Left renal cortex interstitium (tissue), 4 donors: Measurements from ENCODE around the gene RUNX1. TPM values are rescaled to one million over a fixed set of nuclear protein-coding genes. Genes with fewer than 3 reads are reported as not detected.

ENCODE experiments used
- DNase-seq, 4 donors: peaks; one replicate each; pipeline ENCODE4 v3.0.0-alpha.2; 2013; ENCODE audit warnings: low read depth in 4 of 4, low spot score in 2 of 4, missing footprints in 1 of 4
- polyA plus RNA-seq, 4 donors: library from polyadenylated mRNA; unstranded; fragments of 120-200 nt; gene quantifications; one replicate each; pipeline ENCODE4 v1.2.1, GENCODE V29; 2013; ENCODE audit not compliant: insufficient read length in 4 of 4

The RUNX1 gene
- polyA plus RNA-seq, 4 donors: 1.5 to 3.6 (median 2.7) TPM

DNA sequence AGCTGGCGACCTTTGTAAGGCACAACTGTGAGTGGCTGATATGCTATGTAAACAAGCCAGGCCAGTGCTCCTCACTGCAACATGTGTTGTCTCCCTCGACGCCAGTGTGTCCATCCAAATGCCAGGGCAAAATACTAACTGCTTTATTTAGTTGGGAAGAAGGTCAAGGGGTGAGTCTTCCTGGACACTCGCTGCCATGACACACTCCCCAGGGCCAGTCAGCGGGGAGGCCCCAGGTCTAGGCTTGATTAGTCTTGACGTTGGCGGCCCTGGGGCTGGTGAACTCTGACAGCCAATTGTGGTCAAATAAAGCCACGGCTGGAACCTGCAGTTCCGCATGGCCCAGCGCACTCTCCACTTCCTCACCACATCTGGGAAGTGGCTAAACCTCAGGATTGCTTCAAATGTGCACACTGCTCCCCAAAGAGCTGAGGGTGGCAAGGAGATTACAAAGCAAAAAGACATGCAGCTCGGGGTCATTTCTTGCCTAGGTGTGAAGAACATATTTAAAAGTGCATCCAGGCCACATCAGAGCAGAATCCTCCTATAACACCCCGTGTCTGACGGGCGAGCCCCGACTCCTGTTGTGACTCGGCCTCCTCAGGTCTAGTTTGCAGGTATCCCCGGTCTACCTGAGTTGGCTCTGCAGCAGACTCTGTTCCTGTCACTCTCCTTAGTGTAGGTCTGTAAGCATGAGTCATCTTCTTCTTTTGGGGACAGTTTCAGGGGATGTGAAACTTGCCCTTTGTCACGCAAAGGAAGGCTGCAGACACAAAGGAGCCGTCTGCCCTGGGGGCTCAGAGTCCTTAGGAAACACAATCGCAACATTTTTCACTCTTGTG is 183.5 kb downstream of the RUNX1 start:
- no peak for DNase-seq

DNA sequence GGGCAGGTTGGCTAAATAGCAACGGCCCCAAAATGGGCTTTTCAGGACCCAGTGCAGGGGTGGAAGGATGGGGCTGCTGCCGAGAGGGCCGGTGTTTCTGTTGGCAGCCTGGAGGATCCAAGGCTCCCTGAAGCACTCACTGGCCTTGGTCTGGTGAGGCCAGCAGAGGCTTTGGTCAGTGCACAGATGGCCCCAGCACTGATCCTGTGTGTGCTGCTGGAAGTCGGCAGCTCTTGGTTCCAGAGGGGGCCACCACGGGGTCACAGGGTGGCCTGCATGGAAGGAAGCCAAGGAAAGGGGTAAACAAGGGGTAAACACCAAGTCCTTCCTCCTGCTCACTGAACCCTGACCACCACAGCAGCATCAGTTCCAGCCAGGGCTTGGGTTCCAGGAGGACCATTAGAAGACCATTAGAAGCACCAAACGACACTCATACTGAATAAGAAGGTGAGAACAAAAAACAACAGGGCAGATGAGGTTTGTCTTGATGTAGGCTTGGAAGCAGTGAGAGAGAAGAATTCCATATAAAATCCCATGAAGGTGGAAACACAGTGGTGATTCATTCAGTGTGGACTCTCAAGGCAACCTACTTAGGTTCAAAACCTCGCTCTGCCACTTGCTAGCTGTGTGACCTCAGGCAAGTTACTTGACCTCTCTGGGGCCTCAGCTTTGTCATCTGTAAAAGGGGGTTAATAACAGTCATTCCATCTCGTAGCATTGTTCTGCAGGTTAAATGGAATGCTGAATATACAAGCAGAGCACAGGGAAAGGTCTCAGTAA is 184.5 kb downstream of the RUNX1 start:
- no peak for DNase-seq

DNA sequence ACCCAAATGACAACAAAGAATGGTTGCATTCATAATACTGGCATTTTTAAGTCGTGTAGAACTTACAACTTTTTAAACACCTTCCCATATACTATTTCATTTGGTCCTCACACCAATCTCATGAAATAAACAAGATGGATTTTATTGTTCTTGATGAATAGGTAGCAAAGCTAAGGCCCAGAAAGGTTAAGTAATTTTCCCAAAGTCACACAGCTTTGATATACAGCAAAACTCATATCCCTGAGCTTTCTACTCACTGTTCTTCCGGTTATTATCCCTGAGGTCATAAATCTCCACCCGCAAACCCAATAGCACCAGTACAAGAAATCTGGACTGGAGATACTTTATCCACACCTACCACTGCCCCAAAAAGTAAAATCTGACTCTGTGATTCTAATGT is 186.2 kb downstream of the RUNX1 start:
- no peak for DNase-seq

DNA sequence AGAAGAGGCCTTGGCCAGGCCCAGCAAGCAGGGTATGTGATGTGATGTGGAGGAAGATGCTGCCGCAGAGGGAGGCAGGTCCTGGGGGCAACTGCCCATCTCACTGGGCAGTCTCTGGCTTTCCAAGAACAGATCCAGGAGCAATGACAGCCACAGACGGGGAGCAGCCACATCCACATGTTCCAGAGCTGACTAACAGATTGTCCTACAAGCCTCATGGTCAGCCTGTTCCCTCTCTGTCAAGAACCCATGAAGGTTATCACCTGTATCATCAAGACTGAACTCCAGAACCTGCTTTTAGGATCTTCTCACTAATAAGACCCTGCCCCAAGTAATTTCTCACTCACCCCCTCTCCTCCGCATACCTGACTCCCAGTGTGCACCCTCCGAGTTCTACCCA is 187.8 kb downstream of the RUNX1 start:
- no peak for DNase-seq

DNA sequence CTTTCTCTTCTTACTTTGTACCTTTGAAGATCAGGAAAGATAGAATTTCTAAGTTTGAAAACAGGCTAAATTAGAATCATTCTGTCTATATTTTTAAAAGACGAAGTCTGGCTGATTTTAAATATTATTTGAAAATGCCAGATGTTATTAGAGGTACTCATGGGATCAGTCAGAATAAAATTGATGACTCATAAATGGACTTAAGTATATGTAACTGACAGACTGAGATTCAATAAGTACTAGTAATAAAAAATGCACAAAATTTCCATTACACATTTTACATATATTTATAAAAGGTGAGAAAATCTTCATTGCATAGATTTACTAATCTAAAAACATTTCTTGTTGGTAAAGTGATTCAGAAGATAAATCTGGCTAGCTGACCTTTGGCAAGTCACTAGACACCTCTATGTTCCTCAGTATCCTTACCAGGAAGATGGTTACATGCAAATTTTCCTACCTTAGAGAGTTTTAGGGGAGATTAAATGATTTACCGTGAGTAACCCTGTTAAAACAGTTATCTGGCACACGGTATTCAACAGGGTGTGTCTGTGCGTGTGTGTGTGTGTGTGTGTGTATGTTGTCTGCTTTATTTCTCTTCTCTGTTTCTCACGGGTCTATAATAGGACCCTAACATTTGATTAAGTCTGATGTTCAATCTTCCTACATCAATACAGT is 189.0 kb downstream of the RUNX1 start:
- no peak for DNase-seq

DNA sequence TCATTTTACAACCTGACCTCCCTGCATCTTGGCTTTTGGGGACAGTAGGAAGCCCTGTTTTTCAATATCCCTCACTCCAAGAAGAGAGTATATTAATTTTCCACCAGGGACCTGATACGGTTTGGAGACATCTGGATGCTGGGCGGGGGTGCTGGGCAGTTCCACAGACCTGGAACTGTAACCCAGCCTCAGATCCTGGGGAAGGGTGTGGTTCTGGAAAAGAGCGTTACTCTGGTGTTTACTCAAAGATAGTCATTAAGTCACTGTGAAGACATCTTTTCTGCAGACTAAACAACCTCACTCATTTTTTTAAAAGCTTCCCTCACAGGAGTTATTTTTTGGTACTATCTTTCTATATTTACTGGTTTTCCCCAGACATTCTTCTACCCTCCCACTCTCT is 190.5 kb downstream of the RUNX1 start:
- no peak for DNase-seq

DNA sequence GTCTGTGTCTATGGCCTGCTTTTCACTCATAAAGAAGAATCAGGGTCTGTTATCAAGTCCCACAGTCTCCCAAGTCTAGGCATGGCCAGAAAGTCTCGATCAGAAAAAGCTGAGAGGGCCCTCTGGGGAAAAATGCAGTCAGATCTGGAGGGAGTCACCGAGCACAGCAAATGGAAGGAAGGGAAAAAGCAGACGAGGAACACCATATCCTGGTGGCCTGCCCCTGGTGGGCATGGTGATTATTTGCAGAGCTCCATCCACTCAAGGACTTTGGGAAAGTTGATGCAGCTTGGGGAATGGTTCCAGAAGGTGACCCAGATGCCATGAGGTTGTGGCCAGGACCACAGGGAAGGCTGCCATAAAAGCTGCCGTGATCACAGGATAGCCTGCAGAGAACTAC is 191.2 kb downstream of the RUNX1 start:
- no peak for DNase-seq

DNA sequence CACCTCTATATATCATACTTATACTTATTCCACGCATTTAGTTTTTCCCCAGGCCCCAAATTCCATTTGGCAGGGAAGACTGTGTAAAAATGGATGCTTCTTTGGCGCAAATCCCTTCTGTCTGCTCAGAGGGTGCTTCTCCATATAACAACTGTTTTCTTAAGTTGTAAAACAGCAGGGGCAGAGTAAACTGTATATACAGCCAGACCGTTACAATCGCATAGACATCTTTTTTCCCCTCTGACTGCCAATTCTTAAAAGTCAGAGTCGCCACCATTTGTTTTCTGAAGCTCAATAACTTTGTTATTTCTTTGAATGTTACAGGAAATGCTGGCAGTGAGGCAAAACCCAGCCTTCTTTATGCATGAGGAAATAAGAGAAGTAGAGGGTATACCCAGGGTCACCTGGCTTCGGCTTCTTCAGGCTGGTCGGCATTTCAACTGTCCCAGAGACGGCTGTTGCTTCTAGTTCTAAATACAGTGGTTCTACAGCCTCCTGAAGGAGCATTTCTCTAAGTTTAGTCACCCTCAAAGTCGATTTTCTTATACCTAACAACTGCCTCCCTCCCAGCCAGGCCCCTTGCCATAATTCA is 191.9 kb downstream of the RUNX1 start:
- DNase-seq: no peak

DNA sequence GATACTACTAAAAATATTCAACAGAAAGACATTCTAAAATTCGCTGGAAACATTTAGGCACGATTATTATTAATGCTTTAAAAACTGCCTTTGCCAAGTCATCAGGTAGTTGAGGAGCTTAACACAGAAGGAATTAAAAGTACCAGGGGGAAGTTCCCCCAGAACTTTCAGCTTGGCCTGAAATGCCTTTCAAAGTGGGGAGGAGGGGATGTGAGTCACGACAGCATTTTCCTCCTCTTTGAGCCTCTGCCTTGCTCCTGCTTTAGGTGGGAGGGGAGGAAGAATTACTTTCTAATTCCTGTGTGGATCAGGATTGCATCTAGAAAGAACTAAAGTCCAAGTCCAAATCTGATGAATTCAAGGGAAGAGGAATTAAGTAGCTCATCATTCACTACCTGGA is 196.7 kb downstream of the RUNX1 start:
- no peak for DNase-seq

DNA sequence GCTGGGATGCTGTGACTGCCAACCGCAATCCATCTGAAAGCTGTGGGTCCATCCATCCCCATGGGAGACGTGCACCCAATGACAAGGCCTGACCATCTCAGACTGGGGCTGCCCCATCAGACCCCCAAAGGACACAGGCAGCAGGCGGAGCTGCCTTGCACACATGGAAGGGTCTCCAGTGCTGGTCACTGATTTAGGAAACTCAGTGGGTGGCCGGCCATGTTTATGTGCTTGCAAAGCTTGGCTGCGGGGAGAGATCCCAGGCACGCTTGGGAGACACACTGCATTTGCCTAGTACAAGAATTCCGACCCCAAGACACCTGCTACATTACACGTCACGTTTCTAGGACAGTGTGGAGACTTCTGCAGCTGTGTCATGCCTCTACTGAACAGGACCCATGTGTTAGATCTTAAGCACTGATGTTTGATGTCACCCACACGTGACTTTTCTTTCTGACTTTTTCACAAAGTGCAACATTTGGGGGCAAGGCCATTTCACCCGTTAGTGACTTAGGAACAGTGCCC is 198.9 kb downstream of the RUNX1 start:
- DNase-seq: no peak

DNA sequence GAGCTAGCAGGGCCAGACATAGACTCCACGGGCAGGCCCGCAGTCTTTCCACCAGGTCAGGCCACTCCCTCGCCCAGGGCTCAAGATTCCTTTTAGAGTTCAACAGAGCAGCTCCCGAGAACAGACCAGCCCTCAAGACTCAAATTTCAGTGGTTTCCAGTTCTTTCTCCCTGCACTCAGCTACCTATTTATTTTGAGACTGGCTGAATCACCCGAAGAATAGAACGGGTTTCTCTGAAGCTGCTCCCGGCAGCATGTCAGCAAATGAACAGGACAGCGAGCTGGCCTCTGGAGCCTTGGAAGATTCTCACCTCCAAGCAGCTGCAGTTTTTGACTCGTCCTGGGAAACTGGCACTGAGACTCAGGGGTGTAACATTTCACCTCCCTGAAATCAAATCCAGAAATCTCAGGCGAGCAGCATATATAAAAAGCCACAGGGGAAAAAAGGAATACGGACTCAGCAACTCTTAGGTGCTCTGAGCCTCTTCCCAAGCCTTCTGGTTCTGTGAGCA is 202.4 kb downstream of the RUNX1 start:
- DNase-seq: no peak

DNA sequence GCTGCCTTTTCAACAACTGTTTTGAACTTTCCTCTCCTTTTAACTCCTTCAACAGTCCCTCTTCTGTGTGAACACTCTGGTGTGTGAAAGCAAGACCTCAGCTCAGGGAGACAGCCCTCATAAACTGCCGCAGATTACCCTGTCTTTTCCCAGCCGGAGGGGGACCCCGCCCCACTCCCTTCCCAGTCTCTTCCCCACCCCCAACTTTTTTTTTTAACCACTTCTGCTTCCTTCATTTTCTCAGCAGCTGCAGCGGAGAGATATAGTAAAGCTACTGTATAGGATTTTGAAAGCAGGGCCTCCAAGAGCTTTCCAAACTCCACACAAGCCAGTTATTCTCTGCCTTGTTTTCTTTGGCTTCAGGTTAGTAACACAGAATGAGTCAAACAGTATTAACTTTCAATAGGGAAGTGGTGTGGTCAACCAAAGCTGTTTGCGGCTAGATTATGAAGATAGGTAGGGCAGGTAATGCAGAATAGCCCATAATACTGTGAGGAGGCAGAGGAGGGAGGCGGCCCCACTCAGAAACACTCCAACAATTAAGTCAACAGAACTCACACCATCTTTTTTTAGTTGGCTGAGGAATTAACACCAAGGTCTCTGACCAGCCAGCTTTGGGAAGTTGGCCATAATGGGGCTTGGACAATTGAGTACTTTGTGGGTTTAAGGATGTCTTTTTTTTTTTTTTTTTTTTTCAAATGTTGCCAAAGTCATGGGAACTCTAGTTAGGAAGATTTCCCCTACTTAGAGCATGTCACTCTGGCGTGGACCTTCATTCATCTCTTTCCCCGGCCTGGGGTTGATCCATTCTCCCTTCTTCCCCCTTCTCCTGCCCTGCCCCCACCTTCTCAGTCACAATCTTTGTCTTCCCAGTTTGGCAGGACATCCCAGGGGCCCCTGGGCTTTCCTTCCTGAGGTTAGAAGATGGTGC is 203.3 kb downstream of the RUNX1 start:
- no peak for DNase-seq

DNA sequence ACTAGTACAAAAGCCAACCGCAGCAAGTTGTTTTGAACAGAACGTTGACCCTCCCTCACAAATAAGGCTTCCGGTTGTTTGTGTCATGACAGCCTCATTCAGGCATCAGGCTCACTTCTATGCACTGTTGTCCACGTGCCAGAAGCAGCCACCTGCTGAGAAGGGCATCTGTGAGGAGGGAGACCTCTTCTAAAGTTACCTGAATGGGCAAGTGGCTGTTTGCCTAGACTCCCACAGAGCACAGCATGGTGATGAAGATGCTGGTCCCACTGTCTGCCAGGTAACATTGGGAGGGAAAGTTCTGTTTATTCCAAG is 204.2 kb downstream of the RUNX1 start:
- no peak for DNase-seq

DNA sequence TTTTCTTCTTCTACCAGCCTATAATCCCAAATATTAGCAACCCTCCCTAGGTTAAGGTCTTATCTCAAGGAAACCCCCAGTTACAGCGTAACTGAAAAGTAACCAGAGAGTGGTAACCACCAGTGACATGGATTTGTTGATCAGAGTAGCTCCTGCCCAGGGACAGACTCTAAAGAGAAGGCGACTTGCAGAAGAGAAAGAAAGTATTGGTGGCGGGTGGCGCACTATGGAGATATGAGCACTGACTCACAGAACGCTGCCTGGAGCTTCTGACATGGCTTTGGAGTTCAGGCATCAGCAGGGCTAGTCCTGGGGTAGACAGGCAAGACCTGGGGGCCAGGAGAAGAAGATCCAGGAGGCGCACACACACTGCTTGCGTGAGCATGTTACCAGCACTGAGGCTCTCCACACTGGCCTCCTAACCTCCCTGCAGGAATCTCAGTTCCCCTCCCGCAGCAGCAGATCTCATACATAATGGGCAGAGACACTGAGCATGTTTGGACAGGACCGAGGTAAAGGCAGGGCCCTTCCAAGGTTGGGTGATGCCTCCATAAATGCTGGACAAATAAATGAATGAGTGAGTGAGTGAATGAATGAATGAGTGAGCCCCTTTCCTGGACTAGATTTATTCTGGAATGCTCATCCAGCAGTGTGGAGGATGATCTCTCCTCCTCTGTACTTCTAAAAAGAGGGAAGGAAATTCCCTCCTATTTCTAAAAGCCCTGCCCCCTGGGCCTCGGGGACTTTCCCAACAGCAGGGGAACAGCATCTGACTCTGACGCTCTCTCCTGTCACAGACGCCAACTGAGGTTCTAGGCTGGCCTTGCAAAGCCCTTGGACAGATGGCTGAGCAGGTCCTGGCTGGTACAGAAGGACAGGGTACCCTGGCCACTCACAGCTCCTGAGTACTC is 204.8 kb downstream of the RUNX1 start:
- no peak for DNase-seq

DNA sequence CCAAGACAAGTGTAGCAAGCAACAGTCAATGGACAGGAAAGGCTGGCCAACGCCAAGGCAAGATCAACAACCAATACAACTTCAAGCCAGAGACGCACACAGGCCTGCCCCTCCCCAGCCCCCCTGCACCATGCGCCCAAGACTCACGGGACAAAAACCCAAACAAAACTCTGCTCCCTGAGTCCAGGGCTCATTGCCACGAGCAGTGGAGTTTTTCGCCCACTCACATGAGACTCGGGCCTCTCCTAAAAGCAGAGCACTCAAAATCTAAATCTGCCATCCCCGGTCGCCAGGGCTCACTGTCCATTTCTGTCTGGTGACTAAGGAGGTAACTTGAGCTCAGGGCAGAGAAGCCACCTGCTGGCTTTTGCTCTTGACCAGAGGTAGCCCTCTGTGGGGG is 205.5 kb downstream of the RUNX1 start:
- DNase-seq: no peak

DNA sequence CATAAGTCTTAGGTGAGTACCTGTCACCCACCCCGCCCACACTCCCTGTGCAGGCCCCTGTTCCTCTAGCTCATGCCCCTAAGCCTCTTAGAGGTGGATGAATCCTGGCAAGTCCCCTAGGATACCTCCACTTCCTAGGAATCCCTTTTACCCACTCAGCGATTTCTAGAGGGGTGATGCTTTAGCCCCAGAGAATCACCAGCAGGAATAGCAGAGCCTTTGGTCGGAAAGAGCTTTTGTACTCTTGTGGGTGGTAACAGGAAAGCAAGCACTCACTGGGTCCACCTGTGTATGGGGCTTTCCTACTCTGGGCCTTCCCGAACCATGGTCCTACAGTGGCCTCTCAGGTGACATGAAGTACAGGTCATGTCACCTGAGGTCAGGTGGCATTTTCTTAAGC is 207.9 kb downstream of the RUNX1 start:
- DNase-seq: no peak

DNA sequence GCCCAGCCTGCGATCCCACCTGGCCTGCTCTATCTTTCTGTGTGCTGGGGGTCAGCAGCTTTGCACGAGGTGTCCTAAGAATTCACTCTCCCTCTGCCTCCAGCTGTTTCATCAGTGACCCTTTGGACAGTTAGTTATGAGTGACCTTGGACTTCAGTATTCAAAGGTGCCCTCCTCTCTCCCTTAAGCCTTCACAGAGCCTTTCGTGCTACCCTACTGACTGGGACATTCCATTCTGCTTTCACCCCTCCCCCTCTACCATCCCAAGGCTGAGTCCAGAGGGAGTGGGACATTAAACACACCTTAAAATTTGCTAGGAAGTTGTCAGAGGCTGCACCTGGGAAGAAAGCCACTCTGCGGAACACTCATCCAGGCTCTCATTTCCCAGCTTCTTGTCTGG is 208.4 kb downstream of the RUNX1 start:
- no peak for DNase-seq

DNA sequence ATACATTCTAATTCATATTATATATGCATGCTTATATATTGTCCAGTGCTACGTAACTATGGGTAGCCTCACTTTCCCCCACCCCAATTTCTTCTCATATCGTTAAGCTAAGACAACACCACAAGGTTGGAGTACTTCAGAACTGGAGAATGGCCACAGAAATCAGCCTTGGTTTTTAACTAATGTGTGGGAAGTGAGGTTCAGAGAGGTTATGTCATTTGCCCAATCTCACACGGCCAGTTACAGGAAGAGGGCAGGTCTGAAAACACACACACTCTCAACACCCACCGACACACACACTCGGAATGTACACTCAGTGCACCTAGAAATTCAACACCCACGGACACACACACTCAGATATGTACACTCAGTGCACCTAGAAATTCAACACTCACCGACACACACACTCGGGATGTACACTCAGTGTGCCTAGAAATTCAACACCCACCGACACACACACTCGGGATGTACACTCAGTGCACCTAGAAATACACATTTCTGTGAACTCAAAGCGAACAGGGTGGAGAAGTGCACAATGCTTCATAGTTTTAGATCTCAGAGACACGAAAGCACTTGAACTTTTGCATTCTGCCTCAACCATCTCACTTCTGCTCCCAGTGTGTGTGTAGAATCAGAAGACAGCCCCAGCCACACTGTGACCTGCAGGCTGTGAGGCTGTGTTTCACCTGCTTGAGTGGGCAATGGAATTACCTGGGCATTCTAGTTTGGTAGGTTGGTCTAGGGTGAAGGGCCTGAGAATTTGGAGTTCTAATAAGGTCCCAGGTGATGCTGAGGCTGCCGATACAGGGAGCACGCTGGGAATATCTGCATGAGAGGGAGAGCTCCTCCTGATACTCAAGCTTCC is 209.9 kb downstream of the RUNX1 start:
- no peak for DNase-seq
